HEK293 (cell line): ENCODE data around the gene RAD54L.

Source experiments
- GLI4 ChIP-seq: fragments of 450-650 bp; formaldehyde crosslinking; IDR thresholded peaks from 2 replicates; pipeline ENCODE4 v1.5.1; 2016; ENCODE audit warnings: missing biosample characterization, missing genetic modification characterization
- GLIS2 ChIP-seq: fragments of 450-650 bp; formaldehyde crosslinking; IDR thresholded peaks from 2 replicates; pipeline ENCODE4 v1.5.1; 2016; ENCODE audit warnings: missing biosample characterization, missing genetic modification characterization
- IKZF3 ChIP-seq: fragments of 450-650 bp; IDR thresholded peaks from 2 replicates; pipeline ENCODE4 v1.5.0; 2018; ENCODE audit warnings: missing biosample characterization, mild to moderate bottlenecking, missing genetic modification characterization, moderate library complexity
- KLF7 ChIP-seq: fragments of 450-650 bp; formaldehyde crosslinking; IDR thresholded peaks from 2 replicates; pipeline ENCODE4 v1.5.1; 2016; ENCODE audit warnings: missing biosample characterization, missing genetic modification characterization, borderline replicate concordance
- KLF9 ChIP-seq: fragments of 450-650 bp; formaldehyde crosslinking; IDR thresholded peaks from 2 replicates; pipeline ENCODE4 v1.5.1; 2016; ENCODE audit warnings: missing biosample characterization, missing genetic modification characterization, low read depth
- TRIM28 ChIP-seq: IDR thresholded peaks from 2 replicates; pipeline ENCODE4 v1.6.1; 2011; ENCODE audit warnings: low read length, control low read depth, borderline replicate concordance
- WT1 ChIP-seq: fragments of 450-650 bp; formaldehyde crosslinking; IDR thresholded peaks from 2 replicates; pipeline ENCODE4 v1.5.1; 2016; ENCODE audit warnings: missing biosample characterization, missing genetic modification characterization
- ZBTB48 ChIP-seq: fragments of 450-650 bp; formaldehyde crosslinking; IDR thresholded peaks from 2 replicates; pipeline ENCODE4 v1.5.1; 2016; ENCODE audit warnings: missing biosample characterization, missing genetic modification characterization
- ZFP69B ChIP-seq: fragments of 450-650 bp; formaldehyde crosslinking; IDR thresholded peaks from 2 replicates; pipeline ENCODE4 v1.5.1; 2016; ENCODE audit warnings: missing biosample characterization, missing genetic modification characterization
- ZNF169 ChIP-seq: fragments of 450-650 bp; formaldehyde crosslinking; IDR thresholded peaks from 2 replicates; pipeline ENCODE4 v1.5.1; 2016; ENCODE audit warnings: missing biosample characterization, missing genetic modification characterization
- ZNF394 ChIP-seq: fragments of 450-650 bp; formaldehyde crosslinking; IDR thresholded peaks from 2 replicates; pipeline ENCODE4 v1.5.1; 2016; ENCODE audit warnings: missing biosample characterization, missing genetic modification characterization, mild to moderate bottlenecking, moderate library complexity, borderline replicate concordance
- ZNF416 ChIP-seq: fragments of 450-650 bp; formaldehyde crosslinking; IDR thresholded peaks from 2 replicates; pipeline ENCODE4 v1.5.1; 2016; ENCODE audit warnings: missing biosample characterization, missing genetic modification characterization
- ZNF510 ChIP-seq: fragments of 450-650 bp; formaldehyde crosslinking; IDR thresholded peaks from 2 replicates; pipeline ENCODE4 v1.5.1; 2018; ENCODE audit warnings: mild to moderate bottlenecking, missing genetic modification characterization, missing biosample characterization; ENCODE audit not compliant: insufficient replicate concordance
- ZNF548 ChIP-seq: fragments of 450-650 bp; formaldehyde crosslinking; IDR thresholded peaks from 2 replicates; pipeline ENCODE4 v1.5.1; 2016; ENCODE audit warnings: missing biosample characterization, missing genetic modification characterization
- ZNF549 ChIP-seq: fragments of 450-650 bp; IDR thresholded peaks from 2 replicates; pipeline ENCODE4 v1.5.1; 2018; ENCODE audit warnings: missing biosample characterization, missing genetic modification characterization, mild to moderate bottlenecking, inconsistent platforms, moderate library complexity
- ZNF558 ChIP-seq: fragments of 450-650 bp; formaldehyde crosslinking; IDR thresholded peaks from 2 replicates; pipeline ENCODE4 v1.5.1; 2016; ENCODE audit warnings: missing biosample characterization, missing genetic modification characterization
- ZNF561 ChIP-seq: fragments of 450-650 bp; IDR thresholded peaks from 2 replicates; pipeline ENCODE4 v1.5.1; 2018; ENCODE audit warnings: missing biosample characterization, missing genetic modification characterization, borderline replicate concordance
- ZNF76 ChIP-seq: fragments of 450-650 bp; formaldehyde crosslinking; IDR thresholded peaks from 2 replicates; pipeline ENCODE4; 2016; ENCODE audit warnings: low read depth, missing biosample characterization, missing genetic modification characterization, borderline replicate concordance
- ZNF768 ChIP-seq: fragments of 450-650 bp; formaldehyde crosslinking; IDR thresholded peaks from 2 replicates; pipeline ENCODE4 v1.5.1; 2018; ENCODE audit warnings: missing biosample characterization, mild to moderate bottlenecking, missing genetic modification characterization
- ZNF777 ChIP-seq: fragments of 450-650 bp; formaldehyde crosslinking; IDR thresholded peaks from 2 replicates; pipeline ENCODE4 v1.5.1; 2017; ENCODE audit warnings: missing biosample characterization, missing genetic modification characterization, borderline replicate concordance
- ZNF785 ChIP-seq: fragments of 450-650 bp; formaldehyde crosslinking; IDR thresholded peaks from 2 replicates; pipeline ENCODE4 v1.5.1; 2016; ENCODE audit warnings: missing biosample characterization, missing genetic modification characterization
- ZNF791 ChIP-seq: fragments of 450-650 bp; formaldehyde crosslinking; IDR thresholded peaks from 2 replicates; pipeline ENCODE4 v1.5.1; 2016; ENCODE audit warnings: missing biosample characterization, missing genetic modification characterization
- ZNF837 ChIP-seq: fragments of 450-650 bp; formaldehyde crosslinking; IDR thresholded peaks from 2 replicates; pipeline ENCODE4 v1.5.1; 2016; ENCODE audit warnings: missing biosample characterization, missing genetic modification characterization
- ZSCAN16 ChIP-seq: fragments of 450-650 bp; formaldehyde crosslinking; IDR thresholded peaks from 2 replicates; pipeline ENCODE4 v1.5.1; 2016; ENCODE audit warnings: missing biosample characterization, missing genetic modification characterization
- ZXDB ChIP-seq: fragments of 450-650 bp; formaldehyde crosslinking; IDR thresholded peaks from 2 replicates; pipeline ENCODE4 v1.5.1; 2016; ENCODE audit warnings: missing biosample characterization, missing genetic modification characterization
- TF ChIP-seq, protein P1 (sequence below): fragments of 450-650 bp; formaldehyde crosslinking; IDR thresholded peaks from 2 replicates; pipeline ENCODE4 v1.5.1; 2016; ENCODE audit warnings: missing biosample characterization, missing genetic modification characterization
- TF ChIP-seq, protein P2 (sequence below): fragments of 450-650 bp; formaldehyde crosslinking; IDR thresholded peaks from 2 replicates; pipeline ENCODE4 v1.5.1; 2016; ENCODE audit warnings: missing biosample characterization, missing genetic modification characterization
- TF ChIP-seq, protein P3 (sequence below): fragments of 450-650 bp; IDR thresholded peaks from 2 replicates; pipeline ENCODE4 v1.5.1; 2018; ENCODE audit warnings: missing biosample characterization, missing genetic modification characterization
- TF ChIP-seq, protein P4 (sequence below): fragments of 450-650 bp; formaldehyde crosslinking; IDR thresholded peaks from 2 replicates; pipeline ENCODE4 v1.5.1; 2016; ENCODE audit warnings: missing biosample characterization, missing genetic modification characterization, borderline replicate concordance

Gene RAD54L

DNA sequence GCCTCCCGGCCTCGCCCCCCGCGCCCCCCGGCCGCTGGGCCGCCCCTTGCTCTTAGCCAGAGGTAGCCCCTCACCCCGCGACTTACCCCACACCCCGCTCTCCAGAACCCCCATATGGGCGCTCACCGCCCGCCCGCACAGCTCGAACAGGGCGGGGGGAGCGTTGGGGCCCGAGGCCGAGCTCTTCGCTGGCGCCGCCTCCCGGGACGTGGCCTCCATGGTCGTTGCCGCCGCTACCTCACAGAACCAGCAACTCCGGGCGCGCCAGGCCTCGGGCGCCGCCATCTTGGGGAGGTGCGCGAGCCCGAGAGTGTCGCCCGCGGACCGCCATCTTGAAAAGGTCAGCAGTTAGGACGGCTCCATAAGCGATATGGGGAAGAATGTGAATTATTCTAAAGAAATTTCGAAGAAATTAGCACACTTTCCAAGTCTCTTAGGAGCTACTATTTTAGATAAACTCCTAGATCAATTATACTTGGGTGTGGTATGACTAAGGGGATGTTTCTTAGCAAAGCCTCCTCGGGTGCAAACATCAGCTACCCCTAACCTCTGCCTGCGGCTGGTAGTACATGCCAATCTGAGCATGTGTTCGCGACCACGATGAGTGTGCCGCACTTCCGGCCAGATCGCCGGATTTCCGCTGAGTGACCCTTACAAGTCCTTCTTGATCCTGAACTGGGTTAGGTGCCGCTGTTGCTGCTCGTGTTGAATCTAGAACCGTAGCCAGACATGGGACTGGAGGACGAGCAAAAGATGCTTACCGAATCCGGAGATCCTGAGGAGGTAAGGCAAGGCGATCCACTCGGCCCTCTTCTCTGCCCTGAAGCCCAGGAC, 55.7 kb downstream of the RAD54L start, which contains the start of the genes LRRC41 and UQCRH (continued):
- TF ChIP-seq ZNF785 (tag by site-specific recombination) (no peak), ZNF394 (peak; percentile 86), GLI4 (tag by site-specific recombination) (no peak), ZNF777 (tag by site-specific recombination) (no peak), IKZF3 (tag by site-specific recombination) (no peak), ZNF558 (0 out of 2 replicates have a peak, but pooled peaks have one; percentile 16), ZNF76 (tag by site-specific recombination) (peak; percentile 81), ZXDB (tag by site-specific recombination) (peak; percentile 82), ZBTB48 (tag by site-specific recombination) (no peak), ZNF791 (tag by site-specific recombination) (no peak), ZNF549 (tag by site-specific recombination) (no peak), GLIS2 (tag by site-specific recombination) (peak; percentile 90), ZNF837 (no peak), ZNF510 (tag by site-specific recombination) (no peak), ZSCAN16 (tag by site-specific recombination) (no peak), ZNF548 (tag by site-specific recombination) (no peak), ZFP69B (no peak), ZNF416 (tag by site-specific recombination) (no peak), ZNF169 (tag by site-specific recombination) (no peak), KLF9 (tag by site-specific recombination) (no peak; the same call in 1 of the 2 replicates), WT1 (tag by site-specific recombination) (no peak), ZNF768 (tag by site-specific recombination) (no peak), ZNF561 (tag by site-specific recombination) (0 out of 2 replicates have a peak, but pooled peaks have one; percentile 33), KLF7 (tag by site-specific recombination) (no peak), TRIM28 (0 out of 2 replicates have a peak, but pooled peaks have one; percentile 36)
- TF ChIP-seq, protein P1, sequence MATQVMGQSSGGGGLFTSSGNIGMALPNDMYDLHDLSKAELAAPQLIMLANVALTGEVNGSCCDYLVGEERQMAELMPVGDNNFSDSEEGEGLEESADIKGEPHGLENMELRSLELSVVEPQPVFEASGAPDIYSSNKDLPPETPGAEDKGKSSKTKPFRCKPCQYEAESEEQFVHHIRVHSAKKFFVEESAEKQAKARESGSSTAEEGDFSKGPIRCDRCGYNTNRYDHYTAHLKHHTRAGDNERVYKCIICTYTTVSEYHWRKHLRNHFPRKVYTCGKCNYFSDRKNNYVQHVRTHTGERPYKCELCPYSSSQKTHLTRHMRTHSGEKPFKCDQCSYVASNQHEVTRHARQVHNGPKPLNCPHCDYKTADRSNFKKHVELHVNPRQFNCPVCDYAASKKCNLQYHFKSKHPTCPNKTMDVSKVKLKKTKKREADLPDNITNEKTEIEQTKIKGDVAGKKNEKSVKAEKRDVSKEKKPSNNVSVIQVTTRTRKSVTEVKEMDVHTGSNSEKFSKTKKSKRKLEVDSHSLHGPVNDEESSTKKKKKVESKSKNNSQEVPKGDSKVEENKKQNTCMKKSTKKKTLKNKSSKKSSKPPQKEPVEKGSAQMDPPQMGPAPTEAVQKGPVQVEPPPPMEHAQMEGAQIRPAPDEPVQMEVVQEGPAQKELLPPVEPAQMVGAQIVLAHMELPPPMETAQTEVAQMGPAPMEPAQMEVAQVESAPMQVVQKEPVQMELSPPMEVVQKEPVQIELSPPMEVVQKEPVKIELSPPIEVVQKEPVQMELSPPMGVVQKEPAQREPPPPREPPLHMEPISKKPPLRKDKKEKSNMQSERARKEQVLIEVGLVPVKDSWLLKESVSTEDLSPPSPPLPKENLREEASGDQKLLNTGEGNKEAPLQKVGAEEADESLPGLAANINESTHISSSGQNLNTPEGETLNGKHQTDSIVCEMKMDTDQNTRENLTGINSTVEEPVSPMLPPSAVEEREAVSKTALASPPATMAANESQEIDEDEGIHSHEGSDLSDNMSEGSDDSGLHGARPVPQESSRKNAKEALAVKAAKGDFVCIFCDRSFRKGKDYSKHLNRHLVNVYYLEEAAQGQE: no peak
- TF ChIP-seq, protein P2, sequence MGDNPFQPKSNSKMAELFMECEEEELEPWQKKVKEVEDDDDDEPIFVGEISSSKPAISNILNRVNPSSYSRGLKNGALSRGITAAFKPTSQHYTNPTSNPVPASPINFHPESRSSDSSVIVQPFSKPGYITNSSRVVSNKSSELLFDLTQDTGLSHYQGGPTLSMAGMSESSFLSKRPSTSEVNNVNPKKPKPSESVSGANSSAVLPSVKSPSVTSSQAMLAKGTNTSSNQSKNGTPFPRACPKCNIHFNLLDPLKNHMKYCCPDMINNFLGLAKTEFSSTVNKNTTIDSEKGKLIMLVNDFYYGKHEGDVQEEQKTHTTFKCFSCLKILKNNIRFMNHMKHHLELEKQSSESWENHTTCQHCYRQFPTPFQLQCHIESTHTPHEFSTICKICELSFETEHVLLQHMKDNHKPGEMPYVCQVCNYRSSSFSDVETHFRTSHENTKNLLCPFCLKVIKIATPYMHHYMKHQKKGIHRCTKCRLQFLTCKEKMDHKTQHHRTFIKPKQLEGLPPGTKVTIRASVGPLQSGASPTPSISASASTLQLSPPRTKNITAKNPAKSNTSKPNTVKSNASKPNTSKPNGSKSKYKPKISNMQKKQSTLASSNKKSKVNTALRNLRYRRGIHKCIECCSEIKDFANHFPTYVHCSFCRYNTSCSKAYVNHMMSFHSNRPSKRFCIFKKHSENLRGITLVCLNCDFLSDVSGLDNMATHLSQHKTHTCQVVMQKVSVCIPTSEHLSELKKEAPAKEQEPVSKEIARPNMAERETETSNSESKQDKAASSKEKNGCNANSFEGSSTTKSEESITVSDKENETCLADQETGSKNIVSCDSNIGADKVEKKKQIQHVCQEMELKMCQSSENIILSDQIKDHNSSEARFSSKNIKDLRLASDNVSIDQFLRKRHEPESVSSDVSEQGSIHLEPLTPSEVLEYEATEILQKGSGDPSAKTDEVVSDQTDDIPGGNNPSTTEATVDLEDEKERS: no peak
- TF ChIP-seq, protein P3, sequence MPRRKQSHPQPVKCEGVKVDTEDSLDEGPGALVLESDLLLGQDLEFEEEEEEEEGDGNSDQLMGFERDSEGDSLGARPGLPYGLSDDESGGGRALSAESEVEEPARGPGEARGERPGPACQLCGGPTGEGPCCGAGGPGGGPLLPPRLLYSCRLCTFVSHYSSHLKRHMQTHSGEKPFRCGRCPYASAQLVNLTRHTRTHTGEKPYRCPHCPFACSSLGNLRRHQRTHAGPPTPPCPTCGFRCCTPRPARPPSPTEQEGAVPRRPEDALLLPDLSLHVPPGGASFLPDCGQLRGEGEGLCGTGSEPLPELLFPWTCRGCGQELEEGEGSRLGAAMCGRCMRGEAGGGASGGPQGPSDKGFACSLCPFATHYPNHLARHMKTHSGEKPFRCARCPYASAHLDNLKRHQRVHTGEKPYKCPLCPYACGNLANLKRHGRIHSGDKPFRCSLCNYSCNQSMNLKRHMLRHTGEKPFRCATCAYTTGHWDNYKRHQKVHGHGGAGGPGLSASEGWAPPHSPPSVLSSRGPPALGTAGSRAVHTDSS (tag by site-specific recombination): no peak; the same call in 1 of the 2 replicates
- TF ChIP-seq, protein P4, sequence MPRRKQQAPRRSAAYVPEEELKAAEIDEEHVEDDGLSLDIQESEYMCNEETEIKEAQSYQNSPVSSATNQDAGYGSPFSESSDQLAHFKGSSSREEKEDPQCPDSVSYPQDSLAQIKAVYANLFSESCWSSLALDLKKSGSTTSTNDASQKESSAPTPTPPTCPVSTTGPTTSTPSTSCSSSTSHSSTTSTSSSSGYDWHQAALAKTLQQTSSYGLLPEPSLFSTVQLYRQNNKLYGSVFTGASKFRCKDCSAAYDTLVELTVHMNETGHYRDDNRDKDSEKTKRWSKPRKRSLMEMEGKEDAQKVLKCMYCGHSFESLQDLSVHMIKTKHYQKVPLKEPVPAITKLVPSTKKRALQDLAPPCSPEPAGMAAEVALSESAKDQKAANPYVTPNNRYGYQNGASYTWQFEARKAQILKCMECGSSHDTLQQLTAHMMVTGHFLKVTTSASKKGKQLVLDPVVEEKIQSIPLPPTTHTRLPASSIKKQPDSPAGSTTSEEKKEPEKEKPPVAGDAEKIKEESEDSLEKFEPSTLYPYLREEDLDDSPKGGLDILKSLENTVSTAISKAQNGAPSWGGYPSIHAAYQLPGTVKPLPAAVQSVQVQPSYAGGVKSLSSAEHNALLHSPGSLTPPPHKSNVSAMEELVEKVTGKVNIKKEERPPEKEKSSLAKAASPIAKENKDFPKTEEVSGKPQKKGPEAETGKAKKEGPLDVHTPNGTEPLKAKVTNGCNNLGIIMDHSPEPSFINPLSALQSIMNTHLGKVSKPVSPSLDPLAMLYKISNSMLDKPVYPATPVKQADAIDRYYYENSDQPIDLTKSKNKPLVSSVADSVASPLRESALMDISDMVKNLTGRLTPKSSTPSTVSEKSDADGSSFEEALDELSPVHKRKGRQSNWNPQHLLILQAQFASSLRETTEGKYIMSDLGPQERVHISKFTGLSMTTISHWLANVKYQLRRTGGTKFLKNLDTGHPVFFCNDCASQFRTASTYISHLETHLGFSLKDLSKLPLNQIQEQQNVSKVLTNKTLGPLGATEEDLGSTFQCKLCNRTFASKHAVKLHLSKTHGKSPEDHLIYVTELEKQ (tag by site-specific recombination): no peak
